Measurements from ENCODE around the gene OR2A25. TPM values are rescaled to one million over a fixed set of nuclear protein-coding genes. Genes with fewer than 3 reads are reported as not detected.

Gene OR2A25, protein sequence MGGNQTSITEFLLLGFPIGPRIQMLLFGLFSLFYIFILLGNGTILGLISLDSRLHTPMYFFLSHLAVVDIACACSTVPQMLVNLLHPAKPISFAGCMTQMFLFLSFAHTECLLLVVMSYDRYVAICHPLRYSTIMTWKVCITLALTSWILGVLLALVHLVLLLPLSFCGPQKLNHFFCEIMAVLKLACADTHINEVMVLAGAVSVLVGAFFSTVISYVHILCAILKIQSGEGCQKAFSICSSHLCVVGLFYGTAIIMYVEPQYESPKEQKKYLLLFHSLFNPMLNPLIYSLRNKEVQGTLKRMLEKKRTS
- total RNA-seq, result not detected

DNA sequence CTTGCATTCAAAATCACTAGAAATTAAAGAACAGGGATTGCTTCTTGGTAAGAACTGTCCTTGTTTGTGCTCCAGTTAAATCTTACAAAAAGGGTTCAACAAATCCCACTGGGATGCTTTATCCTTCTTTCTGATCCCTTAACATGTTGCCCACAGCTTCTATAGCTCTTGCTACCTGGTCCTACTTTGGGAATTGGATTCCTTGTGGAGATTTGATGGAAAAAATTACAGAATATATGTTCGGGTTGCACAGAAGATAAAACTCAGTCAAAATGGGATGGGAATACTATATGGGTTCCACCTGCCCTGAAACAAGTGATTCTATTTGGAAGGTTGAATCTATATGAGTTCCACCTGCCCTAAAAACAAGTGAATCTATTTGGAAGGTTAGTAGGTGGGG lies at the start of gene OR2A25:
Gene OR2A25, plus strand, starts transcription at position 301 of the 400 bp plus-strand sequence. CDS start 4,409 bp downstream, outside the sequence.
- intact Hi-C loops (cut with DNase I), result no loop called here
- H3K4me3 ChIP-seq, result no peak within 1 kb of the TSS
- no peaks in the 10 kb centered on the region for H3K4me1 ChIP-seq (replicated peaks)
- no peak within 1 kb of the TSS for H3K27ac ChIP-seq
- DNase-seq (ENCODE audit: low spot score), result no peak
- TF ChIP-seq POLR2A (IDR thresholded peaks at IDR 0.05), result no peak
- TF ChIP-seq, protein P1, sequence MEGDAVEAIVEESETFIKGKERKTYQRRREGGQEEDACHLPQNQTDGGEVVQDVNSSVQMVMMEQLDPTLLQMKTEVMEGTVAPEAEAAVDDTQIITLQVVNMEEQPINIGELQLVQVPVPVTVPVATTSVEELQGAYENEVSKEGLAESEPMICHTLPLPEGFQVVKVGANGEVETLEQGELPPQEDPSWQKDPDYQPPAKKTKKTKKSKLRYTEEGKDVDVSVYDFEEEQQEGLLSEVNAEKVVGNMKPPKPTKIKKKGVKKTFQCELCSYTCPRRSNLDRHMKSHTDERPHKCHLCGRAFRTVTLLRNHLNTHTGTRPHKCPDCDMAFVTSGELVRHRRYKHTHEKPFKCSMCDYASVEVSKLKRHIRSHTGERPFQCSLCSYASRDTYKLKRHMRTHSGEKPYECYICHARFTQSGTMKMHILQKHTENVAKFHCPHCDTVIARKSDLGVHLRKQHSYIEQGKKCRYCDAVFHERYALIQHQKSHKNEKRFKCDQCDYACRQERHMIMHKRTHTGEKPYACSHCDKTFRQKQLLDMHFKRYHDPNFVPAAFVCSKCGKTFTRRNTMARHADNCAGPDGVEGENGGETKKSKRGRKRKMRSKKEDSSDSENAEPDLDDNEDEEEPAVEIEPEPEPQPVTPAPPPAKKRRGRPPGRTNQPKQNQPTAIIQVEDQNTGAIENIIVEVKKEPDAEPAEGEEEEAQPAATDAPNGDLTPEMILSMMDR (IDR thresholded peaks at IDR 0.05), result no peak
- no peak for TF ChIP-seq POLR2AphosphoS5 (IDR thresholded peaks at IDR 0.05)
- WGBS, result 86% methylated on average over 1 of the region's 1 CpG
- H3K9me3 ChIP-seq, result no peaks in the 10 kb centered on the region
- no peaks in the 10 kb centered on the region for H3K27me3 ChIP-seq (replicated peaks; ENCODE audit: insufficient read depth)
- H3K36me3 ChIP-seq, result no peaks in the 10 kb centered on the region

DNA sequence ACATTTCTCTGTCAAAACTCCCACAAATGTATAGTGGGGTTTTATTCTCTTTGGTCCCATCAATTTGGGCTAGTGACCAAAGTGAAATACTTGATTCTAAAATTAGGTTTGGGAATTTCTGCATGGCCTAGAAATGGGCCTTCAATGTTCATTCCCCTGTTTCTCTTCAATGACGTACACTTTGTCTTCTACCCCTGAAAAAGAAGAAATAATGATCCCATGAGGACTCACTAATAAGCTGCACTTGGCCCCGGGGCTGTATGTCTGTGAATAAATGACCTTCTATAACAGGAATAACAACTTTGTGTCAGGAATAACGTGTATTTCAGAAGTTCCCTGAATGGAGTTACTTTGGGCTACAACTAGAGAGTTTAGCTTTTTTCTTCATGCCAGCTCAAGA lies 49.3 kb upstream of the OR2A25 start:
- TF ChIP-seq POLR2AphosphoS5 (IDR thresholded peaks at IDR 0.05) (no peak), POLR2A (IDR thresholded peaks at IDR 0.05) (no peak)
- TF ChIP-seq, protein P1 (IDR thresholded peaks at IDR 0.05), result no peak
- H3K4me1 ChIP-seq (replicated peaks), result no peaks in the 10 kb centered on the region
- no peaks in the 10 kb centered on the region for H3K36me3 ChIP-seq
- no peaks in the 10 kb centered on the region for H3K9me3 ChIP-seq
- intact Hi-C loops (cut with DNase I), result no loop called here
- H3K27me3 ChIP-seq (replicated peaks; ENCODE audit: insufficient read depth), result no peaks in the 10 kb centered on the region
- H3K27ac ChIP-seq, result no peak overlapping the region
- 60% methylated on average over 3 of the region's 3 CpGs for WGBS
- no peak overlapping the region for H3K4me3 ChIP-seq
- DNase-seq (ENCODE audit: low spot score), result no peak

DNA sequence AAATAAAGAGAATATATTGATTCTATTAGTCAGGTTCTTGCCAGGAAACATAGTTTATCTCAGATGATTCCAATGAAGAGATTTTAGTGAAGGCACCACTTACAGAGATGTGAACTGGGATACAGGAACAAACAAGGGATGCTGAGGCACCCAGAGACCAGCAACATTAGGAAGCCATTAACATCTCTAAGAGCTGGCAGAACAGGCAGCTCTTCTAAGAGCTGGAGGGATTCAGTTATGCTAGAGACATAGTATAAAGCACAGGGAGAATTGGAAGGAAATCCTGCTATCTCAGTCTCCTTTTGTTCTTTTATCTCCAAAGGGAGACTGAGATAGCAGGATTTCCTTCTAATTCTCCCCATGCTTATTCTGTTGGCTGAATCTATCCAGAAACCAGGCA lies 47.4 kb upstream of the OR2A25 start:
- DNase-seq (ENCODE audit: low spot score), result no peak
- Histone ChIP-seq H3K9me3 (no peaks in the 10 kb centered on the region), H3K36me3 (no peaks in the 10 kb centered on the region), H3K4me1 (replicated peaks) (no peaks in the 10 kb centered on the region), H3K4me3 (no peak overlapping the region), H3K27ac (no peak overlapping the region), H3K27me3 (replicated peaks; ENCODE audit: insufficient read depth) (no peaks in the 10 kb centered on the region)
- no peak for TF ChIP-seq POLR2A (IDR thresholded peaks at IDR 0.05)
- TF ChIP-seq, protein P1 (IDR thresholded peaks at IDR 0.05), result no peak
- no peak for TF ChIP-seq POLR2AphosphoS5 (IDR thresholded peaks at IDR 0.05)
- intact Hi-C loops (cut with DNase I), result no loop called here

DNA sequence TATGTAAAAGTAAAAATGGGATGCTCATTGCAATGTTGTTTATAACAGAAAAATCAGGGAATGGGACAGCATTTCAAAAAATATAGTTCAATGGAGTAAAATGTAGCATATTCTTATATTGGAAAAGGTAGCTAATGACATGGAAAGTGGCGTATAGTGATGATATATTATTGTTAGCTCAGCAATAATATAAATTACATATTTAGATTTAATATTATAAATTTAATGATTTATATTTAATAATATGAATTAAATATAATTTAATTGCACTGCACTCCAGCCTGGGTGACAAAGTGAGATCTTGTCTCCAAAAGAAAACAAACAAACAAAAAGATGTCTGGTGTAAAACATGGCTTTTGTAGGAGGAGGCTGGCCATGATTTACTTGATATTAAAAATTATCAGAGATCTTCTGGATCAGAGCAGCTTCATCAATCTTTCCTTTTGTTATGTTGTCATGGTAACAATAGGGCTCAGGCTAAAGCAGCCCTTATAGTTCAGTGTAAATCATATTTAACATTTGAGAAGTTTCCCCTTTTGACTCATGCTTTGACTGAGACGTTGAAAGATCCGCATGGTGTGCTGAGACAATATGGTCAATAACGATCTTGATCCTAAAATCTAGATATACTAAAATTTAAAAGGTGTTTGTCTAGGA lies 46.3 kb upstream of the OR2A25 start:
- H3K4me3 ChIP-seq, result no peak overlapping the region
- H3K36me3 ChIP-seq, result no peaks in the 10 kb centered on the region
- DNase-seq (ENCODE audit: low spot score), result no peak
- no peak overlapping the region for H3K27ac ChIP-seq
- H3K4me1 ChIP-seq (replicated peaks), result no peaks in the 10 kb centered on the region
- WGBS, result 74% methylated on average over 4 of the region's 4 CpGs
- intact Hi-C loops (cut with DNase I), result no loop called here
- TF ChIP-seq, protein P1 (IDR thresholded peaks at IDR 0.05), result no peak
- TF ChIP-seq POLR2AphosphoS5 (IDR thresholded peaks at IDR 0.05), result no peak
- no peak for TF ChIP-seq POLR2A (IDR thresholded peaks at IDR 0.05)
- no peaks in the 10 kb centered on the region for H3K9me3 ChIP-seq
- no peaks in the 10 kb centered on the region for H3K27me3 ChIP-seq (replicated peaks; ENCODE audit: insufficient read depth)

DNA sequence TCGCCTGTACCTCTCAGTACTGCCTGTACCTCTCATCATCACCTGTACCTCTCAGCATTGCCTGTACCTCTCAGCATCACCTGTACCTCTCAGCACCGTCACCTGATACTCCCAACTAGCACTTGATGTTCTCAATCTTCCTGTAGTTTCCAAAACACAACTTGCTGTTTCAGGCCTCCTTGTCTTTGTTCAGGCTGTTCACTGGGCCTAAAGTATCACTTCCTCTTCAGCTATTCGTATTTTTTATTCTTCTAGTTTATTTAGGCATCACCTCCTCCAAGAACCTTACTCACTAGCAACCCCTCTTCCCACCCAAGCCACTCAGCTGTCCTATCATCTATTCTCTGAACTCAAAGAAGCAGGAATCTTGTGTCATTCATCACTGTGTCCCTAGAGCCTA lies 45.4 kb upstream of the OR2A25 start:
- Histone ChIP-seq H3K27ac (no peak overlapping the region), H3K27me3 (replicated peaks; ENCODE audit: insufficient read depth) (no peaks in the 10 kb centered on the region), H3K4me1 (replicated peaks) (no peaks in the 10 kb centered on the region), H3K9me3 (no peaks in the 10 kb centered on the region), H3K4me3 (no peak overlapping the region), H3K36me3 (no peaks in the 10 kb centered on the region)
- TF ChIP-seq POLR2AphosphoS5 (IDR thresholded peaks at IDR 0.05), result no peak
- no peak for TF ChIP-seq POLR2A (IDR thresholded peaks at IDR 0.05)
- TF ChIP-seq, protein P1 (IDR thresholded peaks at IDR 0.05), result no peak
- WGBS, result 82% methylated on average over 3 of the region's 3 CpGs
- intact Hi-C loops (cut with DNase I), result no loop called here
- no peak for DNase-seq (ENCODE audit: low spot score)
